RWPE1 (cell line): ENCODE results near the gene CYBC1.

Source experiments
- CTCF ChIA-PET: fragments of 350-600 bp; sonication (Branson Sonifier 250); formaldehyde crosslinking; extraction: SDS; loops from one replicate; lab custom pipeline; 2021; lab: Yijun Ruan, JAX
- POLR2A ChIA-PET: fragments of 400-600 bp; formaldehyde crosslinking; extraction: SDS; loops from one replicate; lab custom pipeline; 2020; ENCODE audit warnings: antibody characterized with exemption; ENCODE audit not compliant: low non-redundant PET; lab: Yijun Ruan, JAX
- DNase-seq: peaks from one replicate; pipeline ENCODE4 v3.0.0; 2012; ENCODE audit warnings: low spot score
- H3K27ac ChIP-seq: fragments of 450-650 bp; 2 replicates; pipeline ENCODE4 v1.5.1; 2017
- TF ChIP-seq, protein P1 (sequence below): fragments of 450-650 bp; conservative IDR thresholded peaks from 2 replicates; pipeline ENCODE4 v1.5.1; 2017; ENCODE audit warnings: low read depth, mild to moderate bottlenecking

Gene CYBC1

DNA sequence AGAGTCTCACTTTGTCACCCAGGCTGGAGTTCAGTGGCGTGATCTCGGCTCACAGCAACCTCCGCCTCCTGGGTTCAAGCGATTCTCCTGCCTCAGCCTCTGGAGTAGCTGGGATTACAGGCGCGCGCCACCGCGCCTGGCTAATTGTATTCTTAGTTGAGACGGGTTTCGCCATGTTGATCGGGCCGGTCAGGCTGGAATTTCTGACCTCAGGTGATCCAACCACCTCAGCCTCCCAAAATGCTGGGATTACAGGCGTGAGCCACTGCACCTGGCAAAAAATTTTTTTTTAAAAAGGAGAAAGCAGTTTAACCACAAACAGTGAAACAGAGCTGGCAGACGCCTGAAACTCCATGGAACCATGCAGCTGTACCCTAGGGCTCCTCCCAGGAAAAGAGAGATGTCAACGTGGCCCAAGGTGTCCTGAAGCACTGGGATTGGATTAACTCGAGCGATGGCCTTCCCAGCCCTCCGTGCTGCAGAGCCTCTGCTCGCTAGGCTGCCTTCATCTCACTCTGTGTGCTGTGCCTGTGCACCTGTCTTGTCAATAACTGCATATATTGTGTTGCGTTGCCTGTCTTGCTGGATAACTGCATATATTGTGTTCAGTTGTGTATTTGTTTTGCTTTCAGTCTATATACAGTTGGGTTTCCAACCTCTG lies 39.4 kb upstream of the CYBC1 start:
- POLR2A ChIA-PET: no interaction called here
- H3K27ac ChIP-seq: peak overlapping the region; percentile 98
- TF ChIP-seq, protein P1, sequence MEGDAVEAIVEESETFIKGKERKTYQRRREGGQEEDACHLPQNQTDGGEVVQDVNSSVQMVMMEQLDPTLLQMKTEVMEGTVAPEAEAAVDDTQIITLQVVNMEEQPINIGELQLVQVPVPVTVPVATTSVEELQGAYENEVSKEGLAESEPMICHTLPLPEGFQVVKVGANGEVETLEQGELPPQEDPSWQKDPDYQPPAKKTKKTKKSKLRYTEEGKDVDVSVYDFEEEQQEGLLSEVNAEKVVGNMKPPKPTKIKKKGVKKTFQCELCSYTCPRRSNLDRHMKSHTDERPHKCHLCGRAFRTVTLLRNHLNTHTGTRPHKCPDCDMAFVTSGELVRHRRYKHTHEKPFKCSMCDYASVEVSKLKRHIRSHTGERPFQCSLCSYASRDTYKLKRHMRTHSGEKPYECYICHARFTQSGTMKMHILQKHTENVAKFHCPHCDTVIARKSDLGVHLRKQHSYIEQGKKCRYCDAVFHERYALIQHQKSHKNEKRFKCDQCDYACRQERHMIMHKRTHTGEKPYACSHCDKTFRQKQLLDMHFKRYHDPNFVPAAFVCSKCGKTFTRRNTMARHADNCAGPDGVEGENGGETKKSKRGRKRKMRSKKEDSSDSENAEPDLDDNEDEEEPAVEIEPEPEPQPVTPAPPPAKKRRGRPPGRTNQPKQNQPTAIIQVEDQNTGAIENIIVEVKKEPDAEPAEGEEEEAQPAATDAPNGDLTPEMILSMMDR: no peak
- CTCF ChIA-PET: no interaction called here
- no peak for DNase-seq

DNA sequence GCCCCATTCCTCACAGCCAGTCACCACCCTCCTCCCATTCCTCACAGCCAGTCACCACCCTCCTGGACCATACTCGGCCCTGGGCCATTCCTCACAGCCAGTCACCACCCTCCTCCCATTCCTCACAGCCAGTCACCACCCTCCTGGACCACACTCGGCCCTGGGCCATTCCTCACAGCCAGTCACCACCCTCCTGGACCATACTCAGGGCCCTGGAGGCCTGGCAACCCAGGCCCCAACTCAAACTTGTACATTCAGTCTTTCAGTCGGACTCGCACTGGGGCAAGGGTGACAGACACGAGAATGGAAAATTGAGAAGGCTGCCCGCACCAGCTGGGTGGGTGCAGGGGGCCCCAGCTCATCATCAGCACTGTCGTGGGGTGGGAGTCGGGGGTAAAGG lies 38.6 kb upstream of the CYBC1 start:
- ChIA-PET POLR2A (no interaction called here), CTCF (interaction anchor here (0.5 to 1.1 kb wide), 2 partner anchors 9 to 98 kb away, joined by 3 read pairs; no protein-coding TSS in a partner anchor)
- no peak for DNase-seq
- peak overlapping the region; percentile 98 for H3K27ac ChIP-seq
- TF ChIP-seq, protein P1: no peak

DNA sequence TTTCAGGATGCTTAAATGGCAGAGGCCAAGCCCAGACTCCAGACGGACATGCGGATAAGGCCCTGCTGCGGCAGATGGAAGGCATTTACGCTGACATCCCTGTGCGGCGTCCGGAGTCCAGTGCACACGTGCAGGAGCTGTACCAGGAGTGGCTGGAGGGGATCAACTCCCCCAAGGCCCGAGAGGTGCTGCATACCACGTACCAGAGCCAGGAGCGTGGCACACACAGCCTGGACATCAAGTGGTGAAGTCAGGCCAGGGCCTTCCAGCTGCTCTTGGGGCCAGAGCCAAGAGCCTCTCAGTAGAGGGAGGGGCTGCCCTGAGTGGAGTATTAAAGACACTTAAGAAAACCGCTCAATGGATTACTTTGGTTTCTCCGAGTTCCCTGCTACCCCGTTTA lies 37.4 kb upstream of the CYBC1 start:
- TF ChIP-seq, protein P1: no peak
- POLR2A ChIA-PET: no interaction called here
- peak overlapping the region; percentile 98 for H3K27ac ChIP-seq
- no peak for DNase-seq
- CTCF ChIA-PET: interaction anchor here (1.1 kb wide), 1 partner anchor 8 kb away, joined by 3 read pairs; no protein-coding TSS in a partner anchor

DNA sequence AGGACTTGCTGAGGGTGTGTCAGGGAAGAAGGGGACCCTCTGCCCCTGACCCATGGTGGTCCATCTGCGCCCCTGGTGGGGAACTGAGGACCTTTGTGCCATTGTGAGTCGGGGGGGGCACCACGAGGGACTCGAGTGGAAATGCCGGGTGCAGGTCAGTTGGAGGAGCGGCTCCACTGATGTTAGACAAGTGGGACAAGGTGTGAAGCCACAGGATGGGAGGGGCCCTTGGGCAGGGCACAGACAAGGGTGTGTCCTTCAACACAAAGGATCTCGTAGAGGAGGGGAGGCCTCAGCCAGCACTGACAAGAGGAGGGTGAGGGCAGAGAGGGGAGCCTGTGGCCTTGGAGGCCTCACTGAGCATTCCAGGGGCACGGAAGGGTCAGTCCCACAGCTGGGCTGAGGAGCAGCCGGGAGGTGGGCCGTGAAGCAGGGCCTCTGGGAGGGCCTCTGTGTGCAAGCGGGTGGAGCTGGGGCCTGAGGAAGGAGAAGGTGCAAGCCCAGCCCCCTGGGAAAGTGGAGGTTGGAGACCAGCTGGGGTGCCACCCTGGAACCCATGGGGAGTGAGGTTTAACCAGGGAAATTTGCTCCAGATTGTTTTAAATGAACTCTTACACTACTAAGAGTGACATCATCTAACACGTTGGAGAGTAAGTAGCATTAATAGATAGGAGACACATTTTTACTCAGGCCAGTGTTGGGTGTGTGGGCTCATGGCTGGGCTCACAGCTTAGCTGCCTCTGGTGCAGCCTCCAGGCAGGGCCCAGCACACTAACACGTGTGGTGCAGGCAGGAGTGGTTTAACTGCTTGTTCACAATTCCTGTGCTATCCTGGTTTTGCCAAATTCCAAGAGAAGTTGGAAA lies 35.9 kb upstream of the CYBC1 start:
- H3K27ac ChIP-seq: peak overlapping the region; percentile 98
- no peak for DNase-seq
- CTCF ChIA-PET: interaction anchor here (0.6 kb wide), 1 partner anchor 65 kb away, joined by 3 read pairs; no protein-coding TSS in a partner anchor
- TF ChIP-seq, protein P1: no peak
- POLR2A ChIA-PET: no interaction called here

DNA sequence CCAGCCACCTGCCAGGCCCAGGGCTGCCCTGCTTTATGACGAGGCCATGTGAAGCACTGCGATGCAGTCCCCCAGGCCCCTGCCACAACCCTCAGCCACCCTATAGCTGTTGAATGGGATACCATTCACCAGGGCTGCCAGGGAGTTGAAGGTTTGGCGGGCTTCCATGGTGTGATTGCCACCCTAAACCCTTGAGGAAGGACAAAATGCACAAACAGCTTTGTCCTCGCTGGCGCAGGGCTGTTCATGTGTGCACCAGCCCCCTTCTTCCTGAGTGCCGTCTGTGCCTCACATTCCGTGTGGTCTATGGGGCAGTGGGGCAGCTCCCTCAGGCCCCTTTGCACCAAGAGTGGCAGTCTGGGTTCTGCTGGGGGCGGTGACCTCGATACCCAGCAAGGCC lies 33.3 kb upstream of the CYBC1 start:
- CTCF ChIA-PET: no interaction called here
- TF ChIP-seq, protein P1: no peak
- DNase-seq: no peak
- POLR2A ChIA-PET: no interaction called here
- peak overlapping the region; percentile 10 for H3K27ac ChIP-seq

DNA sequence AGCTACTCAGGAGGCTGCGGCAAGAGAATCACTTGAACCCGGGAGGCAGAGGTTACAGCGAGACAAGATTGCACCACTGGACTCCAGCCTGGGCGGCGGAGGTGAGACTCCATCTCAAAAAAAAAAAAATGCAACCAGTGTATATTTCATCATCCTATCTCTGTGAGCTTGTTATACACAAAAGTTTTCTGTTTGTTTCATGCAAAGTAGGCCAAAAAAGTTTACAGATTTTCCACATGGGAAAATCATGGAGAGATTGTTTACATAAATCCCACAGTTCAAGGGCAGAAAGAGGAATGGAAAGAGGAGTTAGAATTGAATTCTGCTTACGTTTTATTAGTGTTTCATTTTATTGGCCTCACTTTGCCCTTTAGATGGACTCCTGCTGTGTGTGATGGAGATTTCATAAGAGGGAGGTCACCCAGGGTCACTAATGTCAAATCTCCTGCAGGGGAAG lies 32.7 kb upstream of the CYBC1 start:
- no peak for DNase-seq
- ChIA-PET CTCF (interaction anchor here (0.7 kb wide), 1 partner anchor 52 kb away, joined by 3 read pairs; no protein-coding TSS in a partner anchor), POLR2A (no interaction called here)
- H3K27ac ChIP-seq: no peak overlapping the region
- TF ChIP-seq, protein P1: no peak
